ENCODE measurements around the gene BCKDK.
A peak's percentile ranks its signal among the peaks of the same experiment; 100 is the strongest.

BCKDK gene

GRCh38 chr16:31113121-31114120 is 5.2 kb downstream of the BCKDK start:
- DNase-seq (ENCODE audit: low read depth), result no peak
- no peak for TF ChIP-seq CTCF (conservative IDR thresholded peaks at IDR 0.05; ENCODE audit: control insufficient read depth, insufficient read depth, low read depth, low read length)
- no peak overlapping the region for H3K4me3 ChIP-seq (ENCODE audit: control insufficient read depth, low read depth, low read length)

DNA sequence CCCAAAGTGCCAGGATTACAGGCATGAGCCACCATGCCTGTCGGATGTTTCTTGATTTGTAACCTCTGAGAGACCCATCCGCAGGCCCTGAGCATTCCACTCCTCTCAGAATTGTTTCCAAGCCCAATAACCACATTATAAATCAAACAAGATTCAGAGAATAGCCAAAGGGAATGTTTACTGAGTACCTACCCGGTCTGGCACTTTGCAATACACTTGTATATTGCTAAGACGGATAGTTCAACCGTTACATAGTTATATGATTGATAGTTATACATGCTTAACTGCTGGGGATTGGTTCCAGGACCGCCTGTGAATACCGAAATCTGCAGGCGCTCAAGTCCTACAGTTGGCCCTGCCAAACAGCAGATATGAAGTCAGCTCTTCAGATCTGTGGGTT is 6.3 kb downstream of the BCKDK start:
- no peak for TF ChIP-seq CTCF (conservative IDR thresholded peaks at IDR 0.05; ENCODE audit: control insufficient read depth, insufficient read depth, low read depth, low read length)
- no peak overlapping the region for H3K4me3 ChIP-seq (ENCODE audit: control insufficient read depth, low read depth, low read length)
- DNase-seq (ENCODE audit: low read depth), result peak; percentile 24

GRCh38 chr16:31117384-31118222 is 9.4 kb downstream of the BCKDK start, which contains the start of gene KAT8:
Gene KAT8 (plus strand): TSS chr16:31117664. CDS start chr16:31117682, 18 bp downstream.
- TF ChIP-seq CTCF (conservative IDR thresholded peaks at IDR 0.05; ENCODE audit: control insufficient read depth, insufficient read depth, low read depth, low read length), result no peak
- DNase-seq (ENCODE audit: low read depth), result peak; percentile 97
- peak within 1 kb of the TSS; percentile 87 for H3K4me3 ChIP-seq (ENCODE audit: control insufficient read depth, low read depth, low read length)

GRCh38 chr16:31118223-31119155 is 10.3 kb downstream of the BCKDK start:
- no peak for TF ChIP-seq CTCF (conservative IDR thresholded peaks at IDR 0.05; ENCODE audit: control insufficient read depth, insufficient read depth, low read depth, low read length)
- peak overlapping the region; percentile 87 for H3K4me3 ChIP-seq (ENCODE audit: control insufficient read depth, low read depth, low read length)
- peak; percentile 90 for DNase-seq (ENCODE audit: low read depth)

- H3K4me3 ChIP-seq (ENCODE audit: control insufficient read depth, low read depth, low read length), result no peak overlapping the region
- TF ChIP-seq CTCF (conservative IDR thresholded peaks at IDR 0.05; ENCODE audit: control insufficient read depth, insufficient read depth, low read depth, low read length), result no peak
- DNase-seq (ENCODE audit: low read depth), result no peak
Measured at GRCh38 chr16:31120129-31120528, 11.9 kb downstream of the BCKDK start.

GRCh38 chr16:31125844-31126243 is 17.7 kb downstream of the BCKDK start:
- no peak for TF ChIP-seq CTCF (conservative IDR thresholded peaks at IDR 0.05; ENCODE audit: control insufficient read depth, insufficient read depth, low read depth, low read length)
- DNase-seq (ENCODE audit: low read depth), result no peak
- H3K4me3 ChIP-seq (ENCODE audit: control insufficient read depth, low read depth, low read length), result no peak overlapping the region
